ENCODE data around the gene SDR42E1.

DNA sequence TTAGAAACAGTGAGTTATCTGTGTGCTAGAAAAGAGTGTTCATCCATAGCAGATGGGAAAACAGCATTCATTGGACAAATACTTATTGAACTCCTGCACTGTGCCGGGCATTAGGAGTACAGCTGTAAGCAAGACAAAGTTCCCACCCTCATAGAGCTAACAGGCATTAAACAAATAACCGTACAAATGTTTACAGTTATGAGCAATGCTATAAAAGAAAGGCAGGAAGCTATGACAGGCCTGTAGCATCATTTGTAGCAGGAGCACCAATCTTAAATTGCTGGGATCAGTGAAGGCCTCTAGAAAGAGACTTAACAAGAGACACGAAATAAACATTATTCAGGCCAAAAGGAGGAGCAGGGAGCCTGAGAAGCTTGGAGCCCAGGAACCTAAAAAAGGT, 15.6 kb downstream of the SDR42E1 start:
- TF ChIP-seq, protein P1, sequence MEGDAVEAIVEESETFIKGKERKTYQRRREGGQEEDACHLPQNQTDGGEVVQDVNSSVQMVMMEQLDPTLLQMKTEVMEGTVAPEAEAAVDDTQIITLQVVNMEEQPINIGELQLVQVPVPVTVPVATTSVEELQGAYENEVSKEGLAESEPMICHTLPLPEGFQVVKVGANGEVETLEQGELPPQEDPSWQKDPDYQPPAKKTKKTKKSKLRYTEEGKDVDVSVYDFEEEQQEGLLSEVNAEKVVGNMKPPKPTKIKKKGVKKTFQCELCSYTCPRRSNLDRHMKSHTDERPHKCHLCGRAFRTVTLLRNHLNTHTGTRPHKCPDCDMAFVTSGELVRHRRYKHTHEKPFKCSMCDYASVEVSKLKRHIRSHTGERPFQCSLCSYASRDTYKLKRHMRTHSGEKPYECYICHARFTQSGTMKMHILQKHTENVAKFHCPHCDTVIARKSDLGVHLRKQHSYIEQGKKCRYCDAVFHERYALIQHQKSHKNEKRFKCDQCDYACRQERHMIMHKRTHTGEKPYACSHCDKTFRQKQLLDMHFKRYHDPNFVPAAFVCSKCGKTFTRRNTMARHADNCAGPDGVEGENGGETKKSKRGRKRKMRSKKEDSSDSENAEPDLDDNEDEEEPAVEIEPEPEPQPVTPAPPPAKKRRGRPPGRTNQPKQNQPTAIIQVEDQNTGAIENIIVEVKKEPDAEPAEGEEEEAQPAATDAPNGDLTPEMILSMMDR (IDR thresholded peaks at IDR 0.05), result no peak
- TF ChIP-seq, protein P2, sequence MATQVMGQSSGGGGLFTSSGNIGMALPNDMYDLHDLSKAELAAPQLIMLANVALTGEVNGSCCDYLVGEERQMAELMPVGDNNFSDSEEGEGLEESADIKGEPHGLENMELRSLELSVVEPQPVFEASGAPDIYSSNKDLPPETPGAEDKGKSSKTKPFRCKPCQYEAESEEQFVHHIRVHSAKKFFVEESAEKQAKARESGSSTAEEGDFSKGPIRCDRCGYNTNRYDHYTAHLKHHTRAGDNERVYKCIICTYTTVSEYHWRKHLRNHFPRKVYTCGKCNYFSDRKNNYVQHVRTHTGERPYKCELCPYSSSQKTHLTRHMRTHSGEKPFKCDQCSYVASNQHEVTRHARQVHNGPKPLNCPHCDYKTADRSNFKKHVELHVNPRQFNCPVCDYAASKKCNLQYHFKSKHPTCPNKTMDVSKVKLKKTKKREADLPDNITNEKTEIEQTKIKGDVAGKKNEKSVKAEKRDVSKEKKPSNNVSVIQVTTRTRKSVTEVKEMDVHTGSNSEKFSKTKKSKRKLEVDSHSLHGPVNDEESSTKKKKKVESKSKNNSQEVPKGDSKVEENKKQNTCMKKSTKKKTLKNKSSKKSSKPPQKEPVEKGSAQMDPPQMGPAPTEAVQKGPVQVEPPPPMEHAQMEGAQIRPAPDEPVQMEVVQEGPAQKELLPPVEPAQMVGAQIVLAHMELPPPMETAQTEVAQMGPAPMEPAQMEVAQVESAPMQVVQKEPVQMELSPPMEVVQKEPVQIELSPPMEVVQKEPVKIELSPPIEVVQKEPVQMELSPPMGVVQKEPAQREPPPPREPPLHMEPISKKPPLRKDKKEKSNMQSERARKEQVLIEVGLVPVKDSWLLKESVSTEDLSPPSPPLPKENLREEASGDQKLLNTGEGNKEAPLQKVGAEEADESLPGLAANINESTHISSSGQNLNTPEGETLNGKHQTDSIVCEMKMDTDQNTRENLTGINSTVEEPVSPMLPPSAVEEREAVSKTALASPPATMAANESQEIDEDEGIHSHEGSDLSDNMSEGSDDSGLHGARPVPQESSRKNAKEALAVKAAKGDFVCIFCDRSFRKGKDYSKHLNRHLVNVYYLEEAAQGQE (IDR thresholded peaks at IDR 0.05; ENCODE audit: insufficient read depth in 1 of 2, low read depth in 2 of 2, low read length in 1 of 2), result no peak
- TF ChIP-seq SIN3A (IDR thresholded peaks at IDR 0.05; ENCODE audit: borderline replicate concordance, insufficient read depth, low read depth, low read length) (no peak), POLR2AphosphoS5 (IDR thresholded peaks at IDR 0.05; ENCODE audit: low read depth, low read length) (no peak)

All from Panc1 (cell line).